ENCODE measurements around the gene GTF2H3.
"Not testable (repeated sequence)": the region's sequence is repeated elsewhere in the genome, so short reads cannot be mapped to it uniquely, and the experiment has no call there.

The GTF2H3 gene

GRCh38 chr12:123633379-123634141, at the start of gene GTF2H3, which contains the start of gene EIF2B1:
Gene GTF2H3, plus strand, starts transcription at chr12:123633829. Its CDS starts 31 bp downstream, at chr12:123633860.
Gene EIF2B1, minus strand, starts transcription at chr12:123633686. Its CDS starts 129 bp downstream, at chr12:123633557.
- peak; percentile 95 for DNase-seq

- DNase-seq = no peak
These were observed 41.7 kb upstream of the GTF2H3 start for GRCh38 chr12:123591702-123592481.

DNA sequence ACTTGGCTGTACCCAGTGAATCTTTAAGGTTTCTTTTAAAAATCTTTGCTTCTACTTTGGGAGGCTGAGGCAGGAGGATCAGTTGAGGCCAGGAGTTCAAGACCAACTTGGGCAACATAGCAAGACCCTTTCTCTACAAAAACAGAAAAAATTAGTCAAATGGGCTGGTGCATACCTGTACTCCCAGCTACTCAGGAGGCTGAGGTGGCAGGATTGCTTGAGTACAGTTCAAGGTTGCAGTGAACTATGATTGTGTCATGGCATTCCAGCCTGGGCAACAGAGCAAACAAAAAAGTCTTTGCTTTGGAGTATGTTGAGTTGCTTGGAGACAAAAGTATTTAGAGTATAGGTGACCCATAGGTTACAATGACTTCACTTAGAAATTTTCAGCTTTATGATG, 37.9 kb upstream of the GTF2H3 start:
- DNase-seq = no peak

DNA sequence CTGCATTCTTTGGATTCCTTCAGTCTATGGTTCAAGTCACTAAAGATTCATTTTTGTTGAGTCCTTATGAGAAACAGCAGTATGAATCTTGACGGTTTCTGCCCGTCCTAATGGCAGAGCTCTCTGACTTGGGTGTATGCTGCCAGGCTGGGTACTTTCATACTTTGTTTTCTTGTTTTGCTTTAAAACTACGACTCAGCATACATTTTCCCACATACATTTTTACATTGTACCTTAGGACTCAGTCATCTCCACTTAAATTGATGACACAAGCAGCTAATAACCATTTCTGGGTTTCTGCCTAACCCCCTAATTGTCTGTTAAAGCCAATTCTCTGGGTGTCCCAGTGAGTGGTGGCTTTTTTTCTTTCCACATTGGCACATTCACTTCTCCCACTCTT, 36.5 kb upstream of the GTF2H3 start:
- DNase-seq = no peak

- DNase-seq = no peak
These were observed 35.1 kb upstream of the GTF2H3 start for GRCh38 chr12:123598522-123598921.

- DNase-seq = no peak
These were observed 34.3 kb upstream of the GTF2H3 start for GRCh38 chr12:123599310-123599709.

DNA sequence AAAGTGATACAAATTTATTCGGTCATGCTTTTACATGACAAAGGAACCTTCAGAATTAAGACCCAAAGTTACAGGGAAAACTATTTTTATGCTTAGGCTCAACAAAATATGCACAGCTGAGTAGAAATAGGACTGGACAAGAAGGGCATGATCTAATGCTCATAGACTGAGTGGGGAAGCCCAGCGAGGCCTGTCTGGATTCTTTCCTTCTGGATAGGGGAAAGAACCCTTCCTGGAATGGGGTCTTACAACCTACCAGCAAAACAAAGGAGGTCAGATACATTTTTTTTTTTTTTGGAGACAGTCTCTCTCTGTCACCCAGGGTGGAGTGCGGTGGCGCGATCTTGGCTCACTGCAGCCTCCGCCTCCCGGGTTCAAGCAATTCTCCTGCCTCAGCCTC, 33.9 kb upstream of the GTF2H3 start:
- no peak for DNase-seq

DNA sequence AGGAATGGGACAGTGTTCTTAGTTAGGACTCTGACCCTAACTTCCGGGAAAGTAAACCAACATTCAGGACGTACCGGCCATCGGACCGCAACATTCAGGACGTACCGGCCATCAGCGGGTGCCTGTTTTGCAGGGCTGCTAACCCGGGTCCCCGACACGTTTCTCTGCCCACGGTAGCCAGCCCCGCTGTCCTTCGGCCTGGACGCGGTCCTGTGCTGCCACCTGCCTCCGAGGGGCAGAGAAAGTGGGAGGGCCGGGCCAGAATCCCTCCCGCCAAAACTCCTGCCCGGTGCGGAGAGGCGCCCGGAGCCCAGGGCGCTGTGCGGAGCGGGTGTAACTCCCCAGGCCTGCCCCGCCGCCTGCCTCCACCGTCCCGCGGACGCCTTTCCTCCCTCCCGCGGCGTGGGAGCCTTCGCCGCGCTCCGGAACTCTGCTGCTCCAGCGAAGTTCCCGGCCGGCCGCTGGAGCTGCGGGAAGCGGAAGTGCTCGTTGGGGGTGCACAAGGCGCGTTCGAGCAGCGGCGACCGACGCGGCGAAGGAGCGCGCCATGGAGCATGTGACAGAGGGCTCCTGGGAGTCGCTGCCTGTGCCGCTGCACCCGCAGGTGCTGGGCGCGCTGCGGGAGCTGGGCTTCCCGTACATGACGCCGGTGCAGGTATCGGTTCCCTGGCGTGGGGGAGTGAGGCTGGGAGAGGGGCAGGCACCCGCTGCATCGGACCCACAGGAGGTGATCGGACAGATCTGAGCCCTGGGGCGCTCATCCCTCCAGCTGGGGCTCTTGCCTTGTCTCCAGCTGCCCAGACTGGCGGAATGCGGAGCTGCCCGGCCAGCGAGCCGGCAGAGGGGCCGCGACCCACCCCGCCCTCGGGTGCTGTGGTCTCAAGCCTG, 31.8 kb upstream of the GTF2H3 start, which contains the start of gene DDX55:
TSS of gene DDX55 (plus strand) at position 498 of the 888 bp plus-strand sequence. CDS start at position 548, 50 bp downstream.
- DNase-seq = peak; percentile 89

- no peak for DNase-seq
These were observed 30.9 kb upstream of the GTF2H3 start for GRCh38 chr12:123602651-123603195.

DNA sequence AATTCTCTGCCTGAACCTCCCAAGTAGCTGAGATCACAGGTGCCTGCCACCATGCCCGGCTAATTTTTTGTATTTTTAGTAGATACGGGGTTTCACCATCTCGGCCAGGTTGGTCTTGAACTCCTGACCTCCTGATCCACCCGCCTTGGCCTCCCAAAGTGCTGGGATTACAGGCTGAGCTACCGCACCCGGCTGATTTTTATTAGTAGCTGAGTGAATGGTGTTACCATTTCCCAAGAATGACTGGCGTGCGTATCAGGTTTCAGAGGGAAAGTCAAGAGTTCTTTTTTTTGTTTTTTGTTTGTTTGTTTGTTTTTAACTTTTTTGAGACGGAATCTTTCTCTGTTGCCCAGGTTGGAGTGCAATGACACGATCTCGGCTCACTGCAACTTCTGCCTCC, 30.1 kb upstream of the GTF2H3 start:
- not testable (repeated sequence) for DNase-seq

DNA sequence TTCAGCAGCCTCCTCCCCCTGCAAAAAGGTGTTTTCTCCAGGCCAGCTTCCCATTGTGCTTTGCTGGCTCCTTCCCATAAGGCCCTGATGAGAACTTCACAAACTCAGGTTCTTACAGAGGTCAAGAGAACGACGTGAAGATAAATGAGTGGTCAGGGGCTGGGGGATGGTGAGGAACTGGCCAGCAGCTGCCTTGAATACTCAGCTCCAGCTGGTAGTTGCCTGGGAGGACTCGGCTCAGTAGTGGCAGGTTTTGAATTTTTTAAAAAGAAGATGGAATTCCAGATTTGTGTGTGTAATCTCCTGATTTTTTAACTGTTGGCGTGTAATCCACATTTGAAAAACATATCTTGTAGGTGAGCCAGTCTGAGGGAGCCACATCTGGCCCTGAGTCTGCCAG, 25.9 kb upstream of the GTF2H3 start:
- no peak for DNase-seq

DNA sequence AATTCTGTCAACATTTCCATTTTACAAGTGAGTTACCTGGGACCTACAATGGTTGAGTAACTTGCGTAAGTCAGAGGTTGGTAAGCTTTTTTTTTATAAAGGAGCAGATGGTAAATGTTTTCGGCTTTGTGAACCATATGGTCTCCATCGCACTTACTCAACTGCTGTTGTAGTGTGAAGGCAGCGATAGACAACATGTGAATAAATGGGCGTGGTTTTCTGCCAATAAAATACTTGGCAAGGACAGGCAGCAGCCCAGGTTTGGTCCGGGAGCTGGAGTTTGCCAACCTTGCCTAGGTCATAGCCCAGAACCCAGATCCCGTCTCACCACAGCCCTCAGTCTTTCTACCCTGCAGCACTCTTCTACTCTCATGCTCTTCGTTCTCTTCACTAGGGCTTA, 25.4 kb upstream of the GTF2H3 start:
- no peak for DNase-seq

- no peak for DNase-seq
These were observed 19.5 kb upstream of the GTF2H3 start for GRCh38 chr12:123614110-123614509.

- no peak for DNase-seq
These were observed 19.1 kb upstream of the GTF2H3 start for GRCh38 chr12:123614531-123614930.

GRCh38 chr12:123617144-123617543, 16.5 kb upstream of the GTF2H3 start:
- DNase-seq = no peak

DNA sequence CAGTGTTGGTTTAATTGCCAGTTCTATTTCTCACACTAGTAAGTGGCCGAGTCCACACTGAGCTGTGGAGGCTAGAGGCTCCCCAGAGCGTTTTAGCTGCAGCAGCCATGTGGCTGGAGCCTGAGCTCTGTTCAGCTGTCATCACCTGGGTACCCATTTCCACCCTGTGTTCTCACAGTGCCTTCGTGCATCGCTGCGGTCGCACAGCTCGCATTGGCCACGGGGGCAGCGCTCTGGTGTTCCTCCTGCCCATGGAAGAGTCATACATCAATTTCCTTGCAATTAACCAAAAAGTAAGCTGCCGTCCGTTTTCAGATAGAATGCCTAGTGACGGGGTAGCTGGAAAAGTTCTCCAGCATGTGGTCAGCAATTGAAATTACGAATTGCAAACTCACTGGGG, 16.0 kb upstream of the GTF2H3 start:
- no peak for DNase-seq

DNA sequence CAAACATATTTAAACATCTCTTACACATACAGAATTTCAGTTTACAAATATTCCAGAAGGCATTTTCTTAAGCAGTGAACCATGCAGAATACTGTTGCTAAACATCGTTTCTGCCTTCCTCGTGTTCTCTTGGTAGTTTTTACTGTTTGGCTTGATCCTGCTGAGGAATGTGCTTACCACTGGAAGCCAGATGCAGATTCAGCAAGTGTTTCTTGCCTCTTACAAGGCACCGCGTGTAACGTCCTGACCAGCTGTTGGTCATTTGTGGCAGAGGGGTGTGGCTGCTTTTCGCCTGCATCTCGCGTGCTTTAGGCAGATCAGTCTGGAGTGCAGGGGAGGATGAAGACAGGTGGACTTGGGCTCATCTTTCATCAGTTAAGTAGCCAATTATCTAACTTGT, 12.5 kb upstream of the GTF2H3 start:
- DNase-seq = no peak

- DNase-seq = no peak
These were observed 11.8 kb upstream of the GTF2H3 start for GRCh38 chr12:123621619-123622530.

DNA sequence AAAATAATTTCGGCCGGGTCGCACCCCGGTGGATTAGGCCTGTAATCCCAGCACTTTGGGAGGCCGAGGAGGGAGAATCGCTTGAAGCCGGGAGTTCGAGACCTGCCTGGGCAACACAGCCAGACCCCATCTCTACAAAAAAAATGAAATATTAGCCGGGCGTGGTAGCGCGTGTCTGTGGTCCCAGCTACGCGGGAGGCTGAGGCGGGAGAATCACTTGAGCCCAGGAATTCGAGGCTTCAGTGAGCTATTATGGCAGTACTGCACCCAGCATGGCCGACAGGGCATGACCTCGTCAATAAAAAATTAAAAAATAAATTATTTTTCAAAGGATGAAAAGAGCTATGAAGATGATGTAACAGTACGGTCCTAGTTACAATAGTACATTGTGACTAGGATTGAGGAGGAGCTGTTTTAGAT, 523 bp downstream of the GTF2H3 start:
- DNase-seq = no peak

DNA sequence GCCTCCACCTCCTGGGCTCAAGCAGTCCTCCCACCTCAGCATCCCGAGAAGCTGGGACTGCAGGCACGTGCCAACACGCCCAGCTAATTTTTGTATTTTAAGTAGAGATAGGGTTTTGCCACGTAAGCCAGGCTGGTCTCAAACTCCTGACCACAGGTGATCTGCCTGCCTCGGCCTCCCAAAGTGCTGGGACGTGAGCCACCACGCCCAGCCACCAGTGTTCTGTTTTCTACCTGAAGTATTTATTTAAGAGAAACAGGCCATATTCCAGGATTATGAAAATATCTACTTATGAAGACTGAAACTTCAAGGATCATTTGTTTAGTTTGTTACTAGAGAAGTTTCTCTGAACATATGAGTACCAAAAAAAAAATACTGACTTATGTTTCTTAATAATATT, 10.3 kb downstream of the GTF2H3 start:
- no peak for DNase-seq

- DNase-seq = no peak
These were observed 11.8 kb downstream of the GTF2H3 start for GRCh38 chr12:123645380-123645779.

DNA sequence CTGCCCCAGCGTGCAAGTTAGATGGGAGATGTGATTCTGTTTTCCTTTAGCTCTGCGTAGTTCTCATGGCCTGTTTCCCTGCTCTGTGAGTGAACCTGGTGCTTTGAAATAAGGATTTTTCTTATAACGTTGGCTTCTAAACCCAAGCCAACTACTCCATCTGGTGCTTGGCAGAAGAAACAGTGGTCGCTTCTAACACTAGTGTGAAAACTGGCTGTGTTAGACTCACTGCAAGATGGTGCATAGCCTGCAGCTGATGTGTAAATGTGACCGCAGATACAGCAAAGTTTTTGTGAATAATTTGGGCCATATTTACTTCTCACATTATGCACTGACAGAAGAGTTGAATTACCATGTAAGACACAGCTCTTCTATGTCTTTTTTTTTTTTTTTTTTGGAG, 12.2 kb downstream of the GTF2H3 start:
- no peak for DNase-seq

All from activated T-cell treated with anti-CD3 and anti-CD28 coated beads, Interleukin-2, amount 50 U/mL, for 1 hour (primary cell).